ENCODE data around the gene OSBPL10. TPM values are rescaled to one million over a fixed set of nuclear protein-coding genes. Genes with fewer than 3 reads are reported as not detected.

OSBPL10 gene
- polyA plus RNA-seq, 1 donor from 2014 or later = 2.0 TPM

- Histone ChIP-seq H3K9me3 (ENCODE audit: low read length) (no peaks in the 10 kb centered on the region), H3K27ac (ENCODE audit: low read length) (no peak overlapping the region), H3K4me3 (ENCODE audit: low read length) (no peak overlapping the region), H3K4me2 (ENCODE audit: low read length) (no peak overlapping the region), H3K27me3 (ENCODE audit: insufficient read depth, low read depth, low read length) (no peaks in the 10 kb centered on the region), H3K79me2 (replicated peaks; ENCODE audit: insufficient read depth, low read length) (no peaks in the 10 kb centered on the region), H4K20me1 (ENCODE audit: insufficient read depth) (no peaks in the 10 kb centered on the region), H3F3A (ENCODE audit: insufficient read depth, low read length, poor library complexity, severe bottlenecking) (no peaks in the 10 kb centered on the region), H3K36me3 (ENCODE audit: insufficient read depth, low read length) (no peaks in the 10 kb centered on the region), H3K9ac (ENCODE audit: low read length) (no peak overlapping the region), H3K9me2 (ENCODE audit: insufficient read depth, low read length) (no peaks in the 10 kb centered on the region), H2AFZ (ENCODE audit: low read depth, low read length) (no peak overlapping the region)
- no peak for TF ChIP-seq MXI1 (conservative IDR thresholded peaks at IDR 0.05; ENCODE audit: poor library complexity, severe bottlenecking)
Observed at GRCh38 chr3:31728403-31728802, 252.7 kb downstream of the OSBPL10 start.

- TF ChIP-seq POLR2AphosphoS5 (IDR thresholded peaks at IDR 0.05) (no peak), CTCF (IDR thresholded peaks at IDR 0.05; ENCODE audit: poor library complexity, severe bottlenecking) (no peak), TAF1 (IDR thresholded peaks at IDR 0.05; ENCODE audit: low read depth) (no peak), SMC3 (conservative IDR thresholded peaks at IDR 0.05; ENCODE audit: poor library complexity) (no peak), REST (IDR thresholded peaks at IDR 0.05; ENCODE audit: borderline replicate concordance) (no peak)
- no peaks in the 10 kb centered on the region for H3K27me3 ChIP-seq (ENCODE audit: insufficient read depth, low read depth, low read length)
- H3K9me3 ChIP-seq (ENCODE audit: low read length) = no peaks in the 10 kb centered on the region
- no peaks in the 10 kb centered on the region for H4K20me1 ChIP-seq (ENCODE audit: insufficient read depth)
- H3K27ac ChIP-seq (ENCODE audit: low read length) = no peak overlapping the region
- H2AFZ ChIP-seq (ENCODE audit: low read depth, low read length) = no peak overlapping the region
- no peaks in the 10 kb centered on the region for H3K79me2 ChIP-seq (replicated peaks; ENCODE audit: insufficient read depth, low read length)
- no peak overlapping the region for H3K4me2 ChIP-seq (ENCODE audit: low read length)
- no peak overlapping the region for H3K9ac ChIP-seq (ENCODE audit: low read length)
- H3F3A ChIP-seq (ENCODE audit: insufficient read depth, low read length, poor library complexity, severe bottlenecking) = no peaks in the 10 kb centered on the region
- no peaks in the 10 kb centered on the region for H3K36me3 ChIP-seq (ENCODE audit: insufficient read depth, low read length)
- H3K4me3 ChIP-seq (ENCODE audit: low read length) = no peak overlapping the region
- no peaks in the 10 kb centered on the region for H3K9me2 ChIP-seq (ENCODE audit: insufficient read depth, low read length)
Observed at GRCh38 chr3:31725976-31726375, 255.1 kb downstream of the OSBPL10 start.

GRCh38 chr3:31725568-31725967, 255.5 kb downstream of the OSBPL10 start:
- no peak overlapping the region for H2AFZ ChIP-seq (ENCODE audit: low read depth, low read length)
- H3K9me3 ChIP-seq (ENCODE audit: low read length) = no peaks in the 10 kb centered on the region
- H4K20me1 ChIP-seq (ENCODE audit: insufficient read depth) = no peaks in the 10 kb centered on the region
- no peak overlapping the region for H3K4me2 ChIP-seq (ENCODE audit: low read length)
- no peak overlapping the region for H3K4me3 ChIP-seq (ENCODE audit: low read length)
- no peaks in the 10 kb centered on the region for H3K27me3 ChIP-seq (ENCODE audit: insufficient read depth, low read depth, low read length)
- H3K36me3 ChIP-seq (ENCODE audit: insufficient read depth, low read length) = no peaks in the 10 kb centered on the region
- H3K9me2 ChIP-seq (ENCODE audit: insufficient read depth, low read length) = no peaks in the 10 kb centered on the region
- H3K27ac ChIP-seq (ENCODE audit: low read length) = no peak overlapping the region
- H3F3A ChIP-seq (ENCODE audit: insufficient read depth, low read length, poor library complexity, severe bottlenecking) = no peaks in the 10 kb centered on the region
- TF ChIP-seq RAD21 (conservative IDR thresholded peaks at IDR 0.05) (no peak), REST (IDR thresholded peaks at IDR 0.05; ENCODE audit: borderline replicate concordance) (no peak), CTCF (IDR thresholded peaks at IDR 0.05; ENCODE audit: poor library complexity, severe bottlenecking) (no peak), MXI1 (conservative IDR thresholded peaks at IDR 0.05; ENCODE audit: poor library complexity, severe bottlenecking) (no peak), EZH2 (IDR thresholded peaks at IDR 0.05; ENCODE audit: borderline replicate concordance, insufficient read depth, low read length, poor library complexity, severe bottlenecking) (no peak), SMC3 (conservative IDR thresholded peaks at IDR 0.05; ENCODE audit: poor library complexity) (no peak), POLR2AphosphoS5 (IDR thresholded peaks at IDR 0.05) (no peak), EP300 (conservative IDR thresholded peaks at IDR 0.05; ENCODE audit: poor library complexity, severe bottlenecking) (no peak), TAF1 (IDR thresholded peaks at IDR 0.05; ENCODE audit: low read depth) (no peak)
- no peak overlapping the region for H3K9ac ChIP-seq (ENCODE audit: low read length)
- H3K79me2 ChIP-seq (replicated peaks; ENCODE audit: insufficient read depth, low read length) = no peaks in the 10 kb centered on the region

Data from neural cell (in vitro differentiated cells).